Measurements from ENCODE around the gene TMPRSS2.
"Not testable (repeated sequence)": the region's sequence is repeated elsewhere in the genome, so short reads cannot be mapped to it uniquely, and the experiment has no call there.

The TMPRSS2 gene

GRCh38 chr21:41419921-41420862 lies 87.8 kb downstream of the TMPRSS2 start:
- peaks cover 49% of the 10 kb centered on the region for H3K4me1 Mint-ChIP-seq

GRCh38 chr21:41418956-41419680 lies 88.8 kb downstream of the TMPRSS2 start:
- Mint-ChIP-seq H3K4me3 (no peak overlapping the region), H3K4me1 (peaks cover 42% of the 10 kb centered on the region), H3K9me3 (peaks cover 5% of the 10 kb centered on the region), H3K36me3 (peaks cover 1% of the 10 kb centered on the region), H3K27me3 (no peaks in the 10 kb centered on the region), H3K27ac (peak overlapping the region; percentile 59)
- ATAC-seq = no peak

More at GRCh38 chr21:41419921-41420862, 87.8 kb downstream of the TMPRSS2 start:
- ATAC-seq = peak; percentile 96
- Mint-ChIP-seq H3K27me3 (no peaks in the 10 kb centered on the region), H3K4me3 (peak overlapping the region; percentile 77), H3K27ac (peak overlapping the region; percentile 59), H3K36me3 (no peaks in the 10 kb centered on the region), H3K9me3 (peaks cover 4% of the 10 kb centered on the region)

- Mint-ChIP-seq H3K4me3 (no peak overlapping the region), H3K27ac (peak overlapping the region; percentile 59), H3K9me3 (peaks cover 8% of the 10 kb centered on the region), H3K27me3 (no peaks in the 10 kb centered on the region), H3K36me3 (peaks cover 6% of the 10 kb centered on the region), H3K4me1 (peaks cover 34% of the 10 kb centered on the region)
- no peak for ATAC-seq
Measured at GRCh38 chr21:41418393-41418792, 89.6 kb downstream of the TMPRSS2 start.

- not testable (repeated sequence) for H3K27me3 Mint-ChIP-seq, ATAC-seq, H3K4me3 Mint-ChIP-seq, H3K36me3 Mint-ChIP-seq, H3K27ac Mint-ChIP-seq
- H3K9me3 Mint-ChIP-seq = peaks cover 13% of the 10 kb centered on the region
- peaks cover 25% of the 10 kb centered on the region for H3K4me1 Mint-ChIP-seq
Measured at GRCh38 chr21:41417505-41417904, 90.5 kb downstream of the TMPRSS2 start.

All from stimulated activated memory B cell treated with anti-CD40 and anti-IgM and Interleukin-4, amounts not matched to agents 10 μg/mL and 1 μg/mL and 100 μg/mL, for 72 hours (primary cell).